GM18951 (cell line): Measurements from ENCODE around the gene HSPA12B.

Source experiments
- POLR2A ChIP-seq: IDR thresholded peaks from 4 replicates; pipeline ENCODE4 v1.6.1; 2011; ENCODE audit warnings: mild to moderate bottlenecking; ENCODE audit not compliant: insufficient read length, insufficient read depth; ENCODE audit errors: extremely low read depth
- in situ Hi-C: fragments of 300-500 bp; cut with MboI; formaldehyde crosslinking; loops from one replicate; pipeline ENCODE4 v1.12.0; 2022; ENCODE audit warnings: low sequenced_read_pairs, mixed read lengths, inconsistent platforms; ENCODE audit not compliant: unreplicated experiment

Gene HSPA12B

GRCh38 chr20:3760655-3761348 lies 28.3 kb downstream of the HSPA12B start:
- no peak for TF ChIP-seq POLR2A
- in situ Hi-C loops: no loop called here

GRCh38 chr20:3763671-3764601 lies 31.5 kb downstream of the HSPA12B start:
- in situ Hi-C loops: no loop called here
- TF ChIP-seq POLR2A: no peak

- in situ Hi-C loops: no loop called here
- TF ChIP-seq POLR2A: no peak
Measured at GRCh38 chr20:3764659-3765058, 32.2 kb downstream of the HSPA12B start.

- no peak for TF ChIP-seq POLR2A
- in situ Hi-C loops: no loop called here
Measured at GRCh38 chr20:3765171-3765882, 32.8 kb downstream of the HSPA12B start.

- TF ChIP-seq POLR2A: no peak
- in situ Hi-C loops: no loop called here
Measured at GRCh38 chr20:3766422-3767109, 34.1 kb downstream of the HSPA12B start.

- no peak for TF ChIP-seq POLR2A
- in situ Hi-C loops: no loop called here
Measured at GRCh38 chr20:3767110-3767426, 34.6 kb downstream of the HSPA12B start.

GRCh38 chr20:3767427-3768341 lies 35.2 kb downstream of the HSPA12B start, which contains the start of gene ADISSP:
TSS of gene ADISSP (minus strand) at chr20:3767753. CDS start at chr20:3760100, 7,653 bp downstream.
- in situ Hi-C loops: no loop called here
- TF ChIP-seq POLR2A: peak; percentile 78

- in situ Hi-C loops: no loop called here
- no peak for TF ChIP-seq POLR2A
Measured at GRCh38 chr20:3768342-3769130, 36.1 kb downstream of the HSPA12B start.

- TF ChIP-seq POLR2A: no peak
- in situ Hi-C loops: no loop called here
Measured at GRCh38 chr20:3771552-3772058, 39.1 kb downstream of the HSPA12B start.

- in situ Hi-C loops: no loop called here
Measured at GRCh38 chr20:3775457-3776108, 43.1 kb downstream of the HSPA12B start.

GRCh38 chr20:3777381-3777715 lies 44.9 kb downstream of the HSPA12B start:
- in situ Hi-C loops: no loop called here
- no peak for TF ChIP-seq POLR2A

More at GRCh38 chr20:3775457-3776108, 43.1 kb downstream of the HSPA12B start:
- TF ChIP-seq POLR2A: no peak
